ENCODE data around the gene ABCA4.

- TF ChIP-seq CTCF (IDR thresholded peaks at IDR 0.05) (no peak), POLR2A (IDR thresholded peaks at IDR 0.05) (no peak)
These were observed 148.6 kb downstream of the ABCA4 start for GRCh38 chr1:93972341-93972740.

Data from Peyer's patch (tissue), 4 donors.